OCI-LY7 (cell line): ENCODE data around the gene ZBTB7A.

Experiments
- CTCF ChIP-seq: fragments of 200-600 bp; sonication (generic); conservative IDR thresholded peaks from 2 replicates; pipeline ENCODE4 v1.5.1; 2014; ENCODE audit warnings: mild to moderate bottlenecking, antibody characterized with exemption, low read length, moderate library complexity, mixed read lengths
- EZH2phosphoT487 ChIP-seq: fragments of 200-600 bp; sonication (generic); IDR thresholded peaks from 2 replicates; pipeline ENCODE4 v1.6.1; 2018; ENCODE audit warnings: low read depth, borderline replicate concordance, mild to moderate bottlenecking, mixed run types, antibody characterized with exemption, low read length, moderate library complexity, mixed read lengths

- no peak for TF ChIP-seq CTCF
- TF ChIP-seq EZH2phosphoT487: no peak
These were observed 50.8 kb downstream of the ZBTB7A start for GRCh38 chr19:4015705-4016402.
